D341Med (cell line): Measurements from ENCODE around the gene CDH23.

ENCODE experiments used
- DNase-seq: peaks from one replicate; pipeline ENCODE4 v3.0.0; 2012; ENCODE audit warnings: low spot score

The CDH23 gene

DNA sequence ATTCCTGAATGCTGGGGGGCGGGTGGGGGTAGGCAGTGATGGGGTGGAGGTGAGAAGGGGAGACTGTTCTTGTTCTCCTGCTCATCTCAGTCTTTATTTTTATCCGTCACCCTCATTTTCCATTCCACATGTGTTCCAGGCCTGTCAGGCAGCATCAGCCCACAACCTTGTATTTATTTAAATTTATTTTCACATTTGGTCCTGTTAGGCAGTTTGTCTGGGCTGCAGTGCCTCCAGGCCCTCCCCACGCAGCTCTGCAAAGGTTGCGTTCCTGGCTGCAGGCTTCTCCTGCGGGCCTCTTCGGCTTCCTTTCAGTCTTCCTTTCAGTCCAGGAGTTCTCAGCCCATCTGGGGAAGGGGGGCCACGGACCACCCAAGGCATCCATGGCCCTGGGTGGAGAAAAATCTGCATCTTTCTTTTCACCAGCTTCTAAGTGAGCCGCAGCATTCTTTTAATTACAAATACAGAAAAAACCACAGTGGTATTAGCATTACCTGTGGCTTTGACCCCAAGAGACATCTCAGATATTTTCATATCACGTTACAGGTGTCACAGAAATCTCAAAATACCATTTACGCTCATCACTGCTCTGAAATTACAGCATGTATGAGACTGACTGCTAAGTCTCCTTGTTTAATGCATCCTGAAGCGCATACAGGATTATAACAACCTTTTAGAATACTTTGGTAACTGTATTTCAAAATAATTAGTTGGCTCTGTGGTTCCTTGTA, 228.9 kb downstream of the CDH23 start:
- no peak for DNase-seq

DNA sequence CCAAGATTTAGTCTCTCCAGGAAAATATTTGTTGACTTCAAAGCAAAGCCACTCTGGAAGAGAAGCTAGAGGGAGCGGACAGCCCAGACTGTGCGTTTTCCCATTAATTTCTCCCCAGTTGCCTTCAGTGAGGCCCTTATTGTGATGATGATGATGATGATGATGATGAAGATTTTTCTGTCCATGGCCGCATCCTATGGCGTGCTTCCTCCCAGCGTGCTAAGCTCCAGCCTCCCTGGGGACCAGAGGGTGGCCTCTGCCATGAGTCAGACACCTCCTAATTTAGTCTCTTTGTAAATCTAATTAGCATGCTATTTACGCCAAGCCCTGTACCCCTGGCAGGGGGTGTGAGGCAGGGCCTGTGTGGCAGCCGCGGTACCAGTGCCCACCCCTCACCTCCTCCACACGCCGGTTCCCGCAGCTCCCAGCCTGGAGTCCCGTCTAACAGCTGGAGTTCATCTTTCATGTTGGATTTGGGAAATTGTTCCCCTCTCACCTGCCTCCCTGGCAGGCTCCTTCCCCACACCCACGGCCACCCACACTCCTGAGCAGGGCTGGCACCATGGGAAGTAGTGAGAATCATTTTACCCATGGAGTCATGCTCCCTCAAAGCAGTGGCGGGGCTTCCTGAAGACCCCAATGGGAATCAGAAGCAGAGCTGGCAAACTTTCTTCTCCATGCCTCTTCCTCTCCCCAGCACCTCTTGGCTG, 230.7 kb downstream of the CDH23 start:
- no peak for DNase-seq

DNA sequence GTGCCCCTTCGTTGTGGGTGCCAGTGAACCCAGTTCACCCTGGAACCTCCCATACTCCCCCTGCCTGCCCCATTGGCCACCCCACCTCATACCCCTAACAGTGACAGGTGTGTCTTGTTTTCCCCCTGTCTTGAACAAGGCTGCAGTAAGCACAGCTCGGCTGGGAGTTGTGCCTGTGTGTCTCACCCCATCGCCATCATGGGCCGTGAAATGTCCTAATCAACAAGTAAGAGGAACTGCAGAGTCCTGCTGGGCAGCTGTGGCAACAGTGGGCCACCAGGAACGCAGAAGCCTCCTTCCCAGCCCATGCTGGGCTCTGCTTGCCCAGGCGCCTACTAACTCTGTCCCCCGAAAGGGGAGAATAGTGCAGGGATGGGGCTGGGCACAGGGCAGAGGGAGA, 231.2 kb downstream of the CDH23 start:
- DNase-seq = no peak

DNA sequence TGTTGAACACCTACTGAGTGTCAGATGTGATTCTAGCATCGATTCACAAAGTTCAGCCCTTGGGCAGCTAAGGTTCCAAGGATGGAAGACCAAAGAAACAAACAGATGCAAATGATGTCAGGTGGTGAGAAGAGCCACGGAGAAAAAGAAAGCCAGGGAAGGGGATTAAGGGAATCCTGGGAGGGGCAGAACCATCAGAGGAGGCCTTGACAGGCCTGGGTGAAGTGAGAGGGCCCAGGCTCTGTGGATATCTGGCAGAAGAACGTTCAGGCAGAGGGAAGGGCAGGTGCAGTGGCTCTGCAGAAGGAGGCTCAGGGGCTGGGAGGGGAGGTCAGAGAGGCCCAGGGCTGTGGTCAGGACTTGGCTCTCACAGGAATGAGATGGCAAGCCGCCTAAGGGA, 232.4 kb downstream of the CDH23 start:
- no peak for DNase-seq

GRCh38 chr10:71630168-71630567, 233.4 kb downstream of the CDH23 start:
- no peak for DNase-seq

GRCh38 chr10:71631007-71631861, 234.5 kb downstream of the CDH23 start:
- DNase-seq = no peak

- no peak for DNase-seq
Observed at GRCh38 chr10:71632200-71632820, 235.6 kb downstream of the CDH23 start.

- DNase-seq = no peak
Observed at GRCh38 chr10:71632896-71633600, 236.3 kb downstream of the CDH23 start.

GRCh38 chr10:71633920-71634319, 237.2 kb downstream of the CDH23 start:
- DNase-seq = no peak

GRCh38 chr10:71634531-71635164, 237.9 kb downstream of the CDH23 start:
- no peak for DNase-seq

DNA sequence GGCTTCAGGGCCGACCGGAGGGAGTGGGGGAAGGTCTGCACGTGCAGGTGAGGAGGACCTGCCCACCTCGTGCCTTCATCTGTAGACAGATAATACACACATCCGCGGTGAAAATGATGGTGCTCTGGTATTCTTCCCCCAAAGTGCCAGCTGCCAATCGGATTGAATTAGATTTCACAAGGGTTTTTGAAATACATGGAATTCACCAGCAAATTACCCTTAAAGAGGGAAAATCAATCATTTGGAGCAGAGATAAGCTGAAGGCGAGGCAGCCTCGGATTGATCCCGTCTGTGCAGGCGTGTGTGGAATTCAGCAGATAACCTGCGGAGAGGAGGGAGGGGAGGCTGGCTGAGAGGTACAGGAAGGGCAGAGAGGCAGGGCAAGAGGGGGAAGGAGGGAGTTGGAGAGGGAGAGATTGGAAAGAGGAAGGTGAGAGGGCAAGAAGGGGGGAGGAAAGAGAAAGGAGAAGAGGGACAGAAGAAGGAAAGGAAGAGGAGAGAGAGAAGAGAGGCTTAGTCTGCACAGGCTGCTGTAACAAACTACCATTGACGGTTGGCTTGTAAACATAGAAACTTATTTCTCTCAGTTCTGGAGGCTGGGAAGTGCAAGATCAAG, 238.6 kb downstream of the CDH23 start:
- DNase-seq = no peak

- no peak for DNase-seq
Observed at GRCh38 chr10:71635867-71636266, 239.1 kb downstream of the CDH23 start.

DNA sequence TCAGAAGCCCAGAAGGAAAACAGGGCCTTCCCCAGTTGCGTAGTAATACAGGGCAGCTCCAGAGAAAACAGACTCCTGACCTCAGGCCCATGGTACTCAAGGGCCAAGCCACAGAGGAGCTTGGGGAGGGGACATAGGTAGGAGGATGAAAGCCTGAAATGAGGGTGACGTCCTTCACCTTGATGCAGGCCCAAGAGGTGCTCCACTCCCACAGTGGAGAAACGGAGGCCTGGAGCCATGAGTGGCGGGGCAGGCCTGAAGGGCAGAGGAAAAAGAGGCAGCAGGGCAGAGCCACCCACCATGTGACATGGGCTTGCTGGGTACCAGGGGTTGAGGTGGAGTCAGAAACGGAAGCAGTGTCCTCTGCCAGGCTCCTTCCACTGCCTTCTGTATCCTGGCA, 239.9 kb downstream of the CDH23 start:
- DNase-seq = no peak

GRCh38 chr10:71637305-71637704, 240.6 kb downstream of the CDH23 start:
- no peak for DNase-seq

- DNase-seq = no peak
Observed at GRCh38 chr10:71638064-71638821, 241.5 kb downstream of the CDH23 start.

GRCh38 chr10:71638822-71639719, 242.4 kb downstream of the CDH23 start:
- DNase-seq = no peak

GRCh38 chr10:71640607-71641006, 243.9 kb downstream of the CDH23 start:
- DNase-seq = no peak

- no peak for DNase-seq
Observed at GRCh38 chr10:71641449-71641848, 244.7 kb downstream of the CDH23 start.

DNA sequence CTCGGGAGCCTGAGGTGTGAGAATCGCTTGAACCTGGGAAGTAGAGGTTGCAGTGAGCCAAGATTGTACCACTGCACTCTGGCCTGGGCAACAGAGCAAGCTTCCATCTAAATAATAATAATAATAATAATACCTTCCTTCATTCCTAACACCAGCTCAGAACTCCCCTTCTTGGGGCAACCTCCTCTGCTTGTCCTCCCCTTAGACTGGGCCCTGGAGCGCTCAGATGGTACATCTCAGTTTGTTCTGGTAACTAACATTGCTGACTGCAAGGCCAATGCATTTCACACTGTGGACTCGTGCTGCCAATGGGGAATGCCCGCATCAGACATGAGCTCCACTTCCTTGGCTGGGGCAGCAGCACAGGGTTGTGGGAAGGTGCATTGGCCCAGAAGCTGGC, 245.3 kb downstream of the CDH23 start:
- DNase-seq = no peak
